H1 (cell line): ENCODE measurements around the gene EYA2.
"Not testable (repeated sequence)": the region's sequence is repeated elsewhere in the genome, so short reads cannot be mapped to it uniquely, and the experiment has no call there.

Experiments
- CTCF ChIP-seq, 3 experiments: IDR thresholded peaks; 1 replicate in 2 of 3; 2 replicates in 1 of 3; pipeline versions ENCODE4 v1.5.1 to v1.6.1; 2011; ENCODE audit warnings: low read length in 3 of 3, mild to moderate bottlenecking in 3 of 3, inconsistent platforms in 2 of 3, low read depth in 1 of 3, moderate library complexity in 1 of 3; ENCODE audit not compliant: insufficient read depth in 1 of 3; ENCODE audit errors: control extremely low read depth in 1 of 3
- JUND ChIP-seq: IDR thresholded peaks from 2 replicates; pipeline ENCODE4 v1.6.1; 2011; ENCODE audit warnings: mild to moderate bottlenecking, improper control_type of control experiment, low read length
- POLR2A ChIP-seq, 2 experiments: IDR thresholded peaks; 1 replicate in 1 of 2; 2 replicates in 1 of 2; pipeline ENCODE4 v1.6.1; 2011; ENCODE audit warnings: low read depth in 2 of 2, low read length in 2 of 2, mild to moderate bottlenecking in 2 of 2; ENCODE audit errors: control extremely low read depth in 1 of 2
- POLR2AphosphoS5 ChIP-seq: IDR thresholded peaks from 2 replicates; pipeline ENCODE4 v1.6.1; 2011; ENCODE audit warnings: low read depth, low read length
- SP1 ChIP-seq: IDR thresholded peaks from 2 replicates; pipeline ENCODE4 v1.6.1; 2011; ENCODE audit warnings: low read depth, low read length

- TF ChIP-seq POLR2A (IDR thresholded peaks at IDR 0.05; ENCODE audit: control extremely low read depth in 1 of 2, low read depth in 2 of 2, low read length in 2 of 2); CTCF (IDR thresholded peaks at IDR 0.05; ENCODE audit: control extremely low read depth in 1 of 3, insufficient read depth in 1 of 3, low read depth in 1 of 3, low read length in 3 of 3); SP1; POLR2AphosphoS5; JUND: not testable (repeated sequence)
These were observed 28.2 kb downstream of the EYA2 start for GRCh38 chr20:46922841-46923240.
